PFSK-1 (cell line): ENCODE results near the gene MIOX.

Source experiments
- FOXP2 ChIP-seq: optimal IDR thresholded peaks from 2 replicates; pipeline ENCODE3; 2011; ENCODE audit warnings: borderline replicate concordance, control low read depth, inconsistent platforms; ENCODE audit not compliant: insufficient read depth; ENCODE audit errors: extremely low read length, extremely low read depth
- POLR2AphosphoS5 ChIP-seq: IDR thresholded peaks from 2 replicates; pipeline ENCODE4 v1.6.1; 2012; ENCODE audit warnings: low read depth, mild to moderate bottlenecking, control low read depth, low read length, moderate library complexity
- SIN3A ChIP-seq: IDR thresholded peaks from 2 replicates; pipeline ENCODE4 v1.6.1; 2012; ENCODE audit warnings: mild to moderate bottlenecking, low read length, moderate library complexity, borderline replicate concordance; ENCODE audit not compliant: insufficient read depth
- TAF1 ChIP-seq: IDR thresholded peaks from 2 replicates; pipeline ENCODE4 v1.6.1; 2012; ENCODE audit warnings: low read length, control low read depth, borderline replicate concordance; ENCODE audit not compliant: insufficient read depth
- TF ChIP-seq, protein P1 (sequence below), 2 experiments: IDR thresholded peaks; 2 replicates each; pipeline versions ENCODE4 v1.6.1 to v1.8.0; 2011 to 2012; ENCODE audit warnings: low read depth in 2 of 2, low read length in 2 of 2, control low read depth in 1 of 2, inconsistent platforms in 1 of 2, mild to moderate bottlenecking in 1 of 2, moderate library complexity in 1 of 2; ENCODE audit not compliant: insufficient read depth in 1 of 2

The MIOX gene

DNA sequence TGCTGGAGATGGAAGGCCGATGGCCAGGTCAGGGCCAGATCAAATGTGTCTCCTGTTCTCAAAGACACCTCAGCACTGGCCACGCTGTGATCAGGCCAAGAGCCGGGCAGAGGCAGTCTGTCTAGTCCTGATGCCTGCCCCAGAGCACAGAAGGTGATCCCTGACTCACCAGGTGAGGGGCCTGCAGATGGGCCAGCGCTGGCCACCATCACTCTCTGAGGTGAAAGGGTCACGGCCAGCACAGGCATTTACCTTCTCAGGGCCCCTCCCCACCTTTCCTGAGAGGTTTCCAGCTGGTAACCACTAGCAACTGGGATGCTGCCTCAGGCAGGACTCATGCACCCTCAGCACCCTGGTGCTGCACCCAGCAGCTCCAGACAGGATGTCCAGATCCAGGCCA, 14.7 kb upstream of the MIOX start:
- no peak for TF ChIP-seq FOXP2
- TF ChIP-seq, protein P1, sequence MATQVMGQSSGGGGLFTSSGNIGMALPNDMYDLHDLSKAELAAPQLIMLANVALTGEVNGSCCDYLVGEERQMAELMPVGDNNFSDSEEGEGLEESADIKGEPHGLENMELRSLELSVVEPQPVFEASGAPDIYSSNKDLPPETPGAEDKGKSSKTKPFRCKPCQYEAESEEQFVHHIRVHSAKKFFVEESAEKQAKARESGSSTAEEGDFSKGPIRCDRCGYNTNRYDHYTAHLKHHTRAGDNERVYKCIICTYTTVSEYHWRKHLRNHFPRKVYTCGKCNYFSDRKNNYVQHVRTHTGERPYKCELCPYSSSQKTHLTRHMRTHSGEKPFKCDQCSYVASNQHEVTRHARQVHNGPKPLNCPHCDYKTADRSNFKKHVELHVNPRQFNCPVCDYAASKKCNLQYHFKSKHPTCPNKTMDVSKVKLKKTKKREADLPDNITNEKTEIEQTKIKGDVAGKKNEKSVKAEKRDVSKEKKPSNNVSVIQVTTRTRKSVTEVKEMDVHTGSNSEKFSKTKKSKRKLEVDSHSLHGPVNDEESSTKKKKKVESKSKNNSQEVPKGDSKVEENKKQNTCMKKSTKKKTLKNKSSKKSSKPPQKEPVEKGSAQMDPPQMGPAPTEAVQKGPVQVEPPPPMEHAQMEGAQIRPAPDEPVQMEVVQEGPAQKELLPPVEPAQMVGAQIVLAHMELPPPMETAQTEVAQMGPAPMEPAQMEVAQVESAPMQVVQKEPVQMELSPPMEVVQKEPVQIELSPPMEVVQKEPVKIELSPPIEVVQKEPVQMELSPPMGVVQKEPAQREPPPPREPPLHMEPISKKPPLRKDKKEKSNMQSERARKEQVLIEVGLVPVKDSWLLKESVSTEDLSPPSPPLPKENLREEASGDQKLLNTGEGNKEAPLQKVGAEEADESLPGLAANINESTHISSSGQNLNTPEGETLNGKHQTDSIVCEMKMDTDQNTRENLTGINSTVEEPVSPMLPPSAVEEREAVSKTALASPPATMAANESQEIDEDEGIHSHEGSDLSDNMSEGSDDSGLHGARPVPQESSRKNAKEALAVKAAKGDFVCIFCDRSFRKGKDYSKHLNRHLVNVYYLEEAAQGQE (IDR thresholded peaks at IDR 0.05; ENCODE audit: insufficient read depth in 1 of 2, low read depth in 2 of 2, low read length in 2 of 2): no peak
- no peak for TF ChIP-seq POLR2AphosphoS5
- no peak for TF ChIP-seq TAF1
- no peak for TF ChIP-seq SIN3A

DNA sequence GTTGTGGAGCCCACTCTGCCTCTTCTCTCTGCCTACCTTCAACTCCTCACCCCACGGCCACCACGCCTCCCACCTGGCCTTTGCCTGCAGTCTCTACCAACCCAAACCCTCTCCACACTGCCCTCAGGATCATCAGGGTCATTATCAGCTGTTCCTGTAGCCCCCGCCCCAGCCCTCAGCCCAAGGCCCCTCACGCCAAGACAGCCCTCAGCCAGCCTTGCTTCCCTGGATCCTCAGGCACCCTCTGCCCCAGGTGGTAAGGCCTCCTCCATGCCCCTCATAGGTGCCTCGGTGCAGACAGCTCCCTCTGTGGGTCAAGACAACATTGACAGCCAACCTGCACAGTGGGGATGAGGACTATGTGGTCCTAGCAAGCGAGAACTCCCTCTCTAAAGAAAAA, 13.6 kb upstream of the MIOX start:
- TF ChIP-seq TAF1 (no peak), FOXP2 (no peak), POLR2AphosphoS5 (no peak), SIN3A (no peak)
- TF ChIP-seq, protein P1 (IDR thresholded peaks at IDR 0.05; ENCODE audit: insufficient read depth in 1 of 2, low read depth in 2 of 2, low read length in 2 of 2): no peak

DNA sequence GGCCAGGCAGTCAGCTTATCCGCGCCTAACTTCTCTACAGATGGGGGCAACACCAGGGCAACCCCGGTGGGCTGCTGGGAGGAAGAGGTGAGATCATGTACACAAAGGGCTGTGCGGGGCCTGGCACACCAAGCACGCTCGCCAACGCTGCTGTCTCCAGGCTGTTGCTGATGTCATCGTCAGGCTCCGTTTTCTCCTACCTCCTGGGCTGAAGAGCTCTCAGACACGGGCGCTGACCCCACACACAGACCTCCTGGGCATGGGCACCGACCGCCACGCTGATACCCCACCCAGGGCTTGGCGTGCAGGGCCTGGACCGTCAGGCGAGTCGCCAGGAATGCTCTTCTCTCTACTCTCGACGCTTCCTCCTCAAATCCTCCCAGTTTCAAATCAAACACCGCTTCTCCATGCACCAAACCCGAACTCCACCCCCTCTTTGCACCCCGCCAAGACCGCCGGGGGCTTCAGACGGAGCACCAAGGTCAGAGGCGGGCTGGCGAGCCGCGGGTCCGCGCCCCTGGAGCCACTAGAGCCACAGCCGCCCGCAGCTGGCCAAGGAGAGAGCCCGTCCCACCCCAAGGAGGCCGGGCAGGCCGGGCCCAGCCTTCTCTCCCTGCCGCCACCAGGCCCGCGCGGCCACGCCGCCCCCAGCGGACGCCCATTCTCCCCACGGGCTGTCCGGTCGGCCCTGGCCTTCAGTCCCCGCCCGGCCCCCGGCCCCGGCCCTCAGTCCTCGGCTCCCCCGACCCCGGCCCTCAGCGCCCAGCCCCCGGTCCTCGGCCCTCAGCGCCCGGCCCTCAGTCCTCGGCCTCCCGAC, 12.6 kb upstream of the MIOX start:
- TF ChIP-seq, protein P1 (IDR thresholded peaks at IDR 0.05; ENCODE audit: insufficient read depth in 1 of 2, low read depth in 2 of 2, low read length in 2 of 2): no peak
- TF ChIP-seq TAF1: no peak
- TF ChIP-seq FOXP2: no peak
- no peak for TF ChIP-seq POLR2AphosphoS5
- TF ChIP-seq SIN3A: no peak

DNA sequence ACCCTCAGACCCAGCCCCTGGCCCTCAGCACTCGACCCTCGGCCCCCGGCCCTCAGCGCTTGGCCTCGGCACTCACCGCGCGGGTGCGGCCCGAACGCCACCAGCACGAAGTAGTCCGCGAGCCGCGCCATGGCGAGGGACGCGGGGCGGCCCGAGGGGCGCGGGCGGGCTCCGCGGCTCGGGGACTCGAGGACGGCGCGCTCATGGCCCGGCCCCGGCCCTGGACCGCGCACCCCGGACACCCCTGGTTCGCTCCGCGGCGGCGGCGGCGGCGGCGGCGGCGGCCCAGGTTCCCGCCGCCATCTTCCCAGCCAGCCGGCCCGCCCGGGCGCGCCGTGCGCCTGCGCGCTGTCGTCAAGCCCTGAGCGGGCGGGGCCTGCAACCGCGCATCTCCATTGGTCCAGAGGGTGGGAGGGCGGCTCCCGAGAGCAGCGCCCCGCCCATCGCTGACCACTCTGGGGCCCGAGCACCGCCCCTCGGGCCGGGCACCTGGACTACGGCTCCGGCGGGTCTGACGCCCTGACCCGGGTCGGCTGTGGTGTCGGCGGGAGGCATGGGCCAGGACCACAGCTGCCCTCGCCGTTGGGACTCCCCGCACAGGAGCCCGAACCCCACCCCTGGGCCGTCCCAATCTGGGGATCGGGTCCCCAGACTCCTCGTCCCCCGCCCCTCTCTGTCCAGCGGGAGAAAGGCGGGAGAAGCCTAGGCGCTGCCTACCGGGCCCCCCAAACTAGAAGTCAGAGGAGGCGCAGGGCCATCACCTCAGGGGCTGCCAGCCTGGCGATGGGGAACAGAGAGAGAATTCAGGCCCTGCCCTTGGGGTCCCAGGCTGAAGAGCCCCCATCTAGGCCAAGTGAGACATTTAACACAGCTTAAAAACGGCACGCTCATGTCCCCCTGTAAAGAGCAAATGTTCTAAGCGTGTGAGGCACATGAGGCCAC, 11.7 kb upstream of the MIOX start, which contains the start of gene SBF1:
Gene SBF1 (minus strand): TSS at position 326 of the 942 bp plus-strand sequence. CDS start 195 bp downstream, at position 131.
- TF ChIP-seq FOXP2 (peak; percentile 78), POLR2AphosphoS5 (peak; percentile 66; the same call in 1 of the 2 replicates), TAF1 (no peak)

DNA sequence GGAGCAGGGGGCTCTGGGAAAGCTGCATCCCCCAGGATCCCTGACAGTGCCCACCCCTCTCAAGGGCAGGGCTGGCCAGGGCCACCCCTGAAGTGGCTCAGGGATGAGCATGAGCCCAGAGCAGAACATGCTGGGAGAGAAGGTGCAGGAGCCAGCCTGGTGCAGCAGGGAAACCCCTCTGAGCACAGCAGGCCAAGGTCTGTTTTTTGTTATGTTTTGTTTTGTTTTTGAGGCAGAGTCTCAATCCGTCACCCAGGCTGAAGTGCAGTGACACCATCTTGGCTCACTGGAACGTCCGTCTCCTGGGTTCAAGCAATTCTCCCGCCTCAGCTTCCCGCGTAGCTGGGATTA, 11.0 kb upstream of the MIOX start:
- TF ChIP-seq FOXP2 (no peak), SIN3A (no peak), POLR2AphosphoS5 (no peak), TAF1 (no peak)
- TF ChIP-seq, protein P1 (IDR thresholded peaks at IDR 0.05; ENCODE audit: insufficient read depth in 1 of 2, low read depth in 2 of 2, low read length in 2 of 2): no peak
